CD4-positive, alpha-beta T cell treated with Interleukin-6 at 100 ng/mL for 8 hours (primary cell): ENCODE data around the gene CLASP1.
A peak's percentile ranks its signal among the peaks of the same experiment; 100 is the strongest.

Experiments
- DNase-seq: peaks from one replicate; pipeline ENCODE4 v3.0.0-alpha.2; 2020; ENCODE audit warnings: mixed read lengths, low spot score

CLASP1 gene

DNA sequence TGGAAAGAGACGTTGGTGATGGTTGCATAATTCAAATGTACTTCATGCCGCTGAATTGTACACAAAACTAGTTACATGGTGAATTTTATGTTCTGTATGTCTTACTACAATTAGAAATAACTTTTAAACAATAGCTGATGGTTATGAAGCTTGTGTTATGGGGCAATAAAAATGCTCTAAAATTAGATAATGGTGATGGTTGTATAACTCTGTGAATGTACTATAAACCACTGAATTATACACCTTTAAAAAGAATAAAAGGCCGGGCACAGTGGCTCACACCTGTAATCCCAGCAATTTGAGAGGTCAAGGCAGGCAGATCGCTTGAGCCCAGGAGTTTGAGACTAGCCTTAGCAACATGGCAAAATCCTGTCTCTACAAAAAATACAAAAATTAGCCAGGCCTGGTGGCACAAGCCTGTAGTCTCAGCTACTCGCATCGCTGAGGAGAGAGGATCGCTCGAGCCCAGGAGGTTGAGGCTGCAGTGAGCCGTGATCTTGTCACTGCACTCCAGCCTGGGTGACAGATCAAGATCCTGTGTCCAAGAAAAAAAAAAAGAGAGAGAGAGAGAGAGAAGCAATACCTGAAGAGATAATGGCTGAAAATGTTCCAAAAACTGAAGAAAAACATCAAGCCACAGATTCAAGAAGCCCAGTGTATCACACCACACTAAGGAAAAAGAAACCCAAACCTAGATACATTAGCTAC, 112.3 kb downstream of the CLASP1 start:
- no peak for DNase-seq

DNA sequence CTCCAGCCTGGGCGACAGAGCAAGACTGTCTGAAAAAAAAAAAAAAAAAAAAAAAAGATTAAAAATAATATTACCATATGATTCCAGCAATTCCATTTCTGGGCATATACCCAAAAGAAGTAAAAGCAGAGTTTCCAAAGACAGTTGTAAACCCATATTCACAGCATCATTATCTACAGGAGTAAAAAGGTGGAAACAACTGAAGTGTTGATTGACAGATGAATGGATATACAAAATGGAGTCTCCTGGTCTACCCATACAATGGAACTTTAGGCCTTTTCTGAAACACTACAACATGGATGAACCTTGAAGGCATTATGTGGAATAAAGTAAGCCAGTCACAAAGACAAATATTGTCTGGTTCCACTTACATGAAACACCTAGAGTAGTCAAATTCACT, 112.9 kb downstream of the CLASP1 start:
- DNase-seq, result no peak

DNA sequence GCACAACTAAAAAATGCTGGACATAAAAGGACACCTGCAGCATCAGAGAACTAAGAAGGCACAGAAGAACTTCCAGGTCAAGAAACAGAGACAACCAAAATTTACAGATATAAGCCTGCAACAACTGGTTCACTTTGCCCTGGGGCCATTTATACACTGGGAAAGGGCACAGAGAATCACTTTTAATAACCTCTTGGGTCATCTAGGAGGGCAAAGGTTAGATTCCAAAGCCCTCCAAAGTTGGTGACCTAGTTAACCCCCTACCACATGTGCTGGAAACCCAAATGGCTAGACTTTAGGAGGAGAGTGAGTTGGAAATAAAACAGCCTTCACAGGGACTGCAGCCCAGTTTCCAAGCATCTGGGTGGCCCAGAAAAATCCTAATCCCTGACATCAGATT, 115.3 kb downstream of the CLASP1 start:
- no peak for DNase-seq

DNA sequence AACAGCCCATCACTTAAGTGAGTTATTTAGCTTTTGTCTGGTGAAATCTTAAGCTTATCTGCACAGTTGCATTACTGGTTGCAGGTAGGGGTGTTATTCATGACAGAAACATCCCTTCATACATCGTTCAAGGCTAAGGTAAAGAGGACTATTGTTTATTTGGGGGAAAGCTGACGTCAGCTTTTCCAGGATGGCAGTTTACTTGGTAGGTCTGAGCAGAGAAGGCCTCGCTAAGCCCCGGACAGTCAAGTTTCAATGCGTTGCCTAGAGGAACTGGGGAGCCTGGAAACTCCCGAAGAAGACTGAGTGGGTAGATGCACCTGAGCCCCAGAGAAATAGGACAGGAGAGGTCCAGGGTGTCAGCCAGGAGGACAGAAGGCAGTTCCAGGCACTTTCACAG, 116.4 kb downstream of the CLASP1 start:
- no peak for DNase-seq

DNA sequence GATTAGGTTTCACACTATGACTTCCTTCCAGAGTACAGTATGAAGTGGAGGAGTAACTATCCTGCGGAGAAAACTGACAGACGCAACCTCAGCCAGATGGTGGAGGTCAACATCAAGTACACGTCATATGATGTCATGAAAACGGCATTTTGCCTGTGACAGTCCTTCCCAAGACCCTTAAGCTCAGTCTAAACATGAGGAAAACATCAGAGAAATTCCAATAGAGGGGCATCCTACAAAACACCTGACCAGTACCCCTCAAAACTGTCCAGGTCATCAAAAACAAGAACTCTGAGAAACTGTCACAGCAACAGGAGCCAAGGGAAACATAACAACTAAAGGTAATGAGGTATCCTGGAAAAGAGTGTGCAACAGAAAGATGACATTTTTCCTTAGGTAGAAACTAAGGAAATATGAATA, 116.9 kb downstream of the CLASP1 start:
- no peak for DNase-seq

DNA sequence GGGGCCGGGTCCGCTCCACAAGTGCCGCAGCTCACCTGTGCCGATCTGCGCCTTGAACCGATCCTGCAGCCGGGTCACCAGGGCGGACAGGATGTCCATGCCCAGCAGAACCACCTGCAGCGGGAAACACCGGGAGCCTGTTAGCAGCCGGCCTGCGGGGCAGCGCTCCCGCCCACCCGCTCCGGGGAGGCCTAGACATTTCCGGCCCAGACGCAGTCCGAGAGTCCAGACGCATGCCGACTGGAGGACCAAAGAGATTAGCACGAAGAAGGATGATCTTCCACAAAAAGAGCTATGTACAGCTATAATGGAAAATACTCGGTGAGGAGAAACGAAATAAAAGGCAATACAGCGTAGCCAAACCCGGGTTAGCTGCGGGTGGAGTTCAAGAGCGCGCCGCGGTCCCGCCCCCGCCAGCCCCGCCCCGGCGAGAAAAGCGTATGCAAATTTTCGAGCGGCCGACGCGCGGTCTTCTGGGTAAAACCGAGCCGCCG, 119.0 kb downstream of the CLASP1 start:
- DNase-seq, result peak; percentile 77

DNA sequence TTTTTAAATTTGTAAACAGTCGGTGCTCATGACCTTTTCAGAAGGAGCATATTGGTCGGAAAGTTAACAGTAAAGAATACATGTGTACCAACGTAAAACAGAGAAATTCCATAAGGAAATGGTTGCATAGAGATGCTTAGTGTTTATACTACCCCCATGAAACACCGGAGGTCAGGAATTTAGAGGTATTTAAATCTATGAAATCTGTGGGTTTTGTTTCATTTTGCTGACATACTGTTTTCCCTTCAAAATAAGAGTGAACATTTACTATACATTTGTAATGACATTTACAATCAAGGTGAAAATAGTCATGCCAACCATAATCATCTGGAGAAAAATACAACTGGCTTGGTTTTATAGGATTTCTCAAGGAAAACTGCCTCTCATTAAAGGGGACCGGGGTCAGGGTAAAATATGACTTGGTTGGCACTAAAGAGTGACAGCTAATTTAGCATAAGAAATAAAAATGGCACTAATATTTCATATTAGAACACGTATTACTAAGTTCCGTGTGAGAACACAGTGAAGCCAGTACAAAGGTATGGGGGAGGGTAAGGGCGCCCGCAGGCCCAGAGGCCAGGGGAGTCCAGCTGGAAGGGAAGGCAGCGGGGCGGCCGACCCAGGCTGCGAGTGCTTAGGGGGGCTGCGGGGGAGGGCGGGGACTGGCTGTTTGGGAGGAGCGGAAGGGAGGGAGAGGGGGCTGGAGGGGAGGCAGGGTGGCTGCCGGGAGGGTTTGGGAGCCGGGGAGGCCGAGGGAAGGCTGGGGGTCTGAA, 119.6 kb downstream of the CLASP1 start:
- DNase-seq, result no peak

DNA sequence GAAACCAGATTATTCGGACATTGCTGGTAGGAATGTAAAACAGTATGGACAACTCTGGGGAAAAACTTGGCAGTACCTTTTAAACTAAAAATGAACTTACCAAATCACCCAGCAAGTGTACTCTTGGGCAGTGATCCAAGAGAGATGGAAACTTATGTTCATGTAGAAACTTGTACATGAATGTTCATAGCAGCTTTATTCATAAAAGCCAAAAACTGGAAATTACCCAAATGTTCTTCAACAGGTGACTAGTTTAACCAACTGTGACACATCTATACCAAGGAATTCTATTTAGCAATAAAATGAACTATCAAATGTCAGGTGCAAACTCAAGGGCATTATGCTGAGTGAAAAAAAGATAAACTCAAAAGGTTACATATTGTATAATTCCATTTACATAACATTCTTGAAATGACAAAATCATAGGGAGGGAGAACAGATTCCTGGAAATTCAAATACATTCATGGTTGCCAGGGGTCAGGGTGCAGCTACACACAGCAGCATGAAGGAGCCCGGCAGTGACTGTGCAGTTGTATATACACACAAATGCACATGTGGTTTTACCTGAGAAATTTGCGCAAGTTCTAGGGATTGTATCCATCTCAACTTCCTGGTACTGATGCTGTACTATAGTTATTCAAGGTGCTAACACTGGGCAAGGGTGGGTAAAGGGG, 122.1 kb downstream of the CLASP1 start:
- DNase-seq, result no peak

DNA sequence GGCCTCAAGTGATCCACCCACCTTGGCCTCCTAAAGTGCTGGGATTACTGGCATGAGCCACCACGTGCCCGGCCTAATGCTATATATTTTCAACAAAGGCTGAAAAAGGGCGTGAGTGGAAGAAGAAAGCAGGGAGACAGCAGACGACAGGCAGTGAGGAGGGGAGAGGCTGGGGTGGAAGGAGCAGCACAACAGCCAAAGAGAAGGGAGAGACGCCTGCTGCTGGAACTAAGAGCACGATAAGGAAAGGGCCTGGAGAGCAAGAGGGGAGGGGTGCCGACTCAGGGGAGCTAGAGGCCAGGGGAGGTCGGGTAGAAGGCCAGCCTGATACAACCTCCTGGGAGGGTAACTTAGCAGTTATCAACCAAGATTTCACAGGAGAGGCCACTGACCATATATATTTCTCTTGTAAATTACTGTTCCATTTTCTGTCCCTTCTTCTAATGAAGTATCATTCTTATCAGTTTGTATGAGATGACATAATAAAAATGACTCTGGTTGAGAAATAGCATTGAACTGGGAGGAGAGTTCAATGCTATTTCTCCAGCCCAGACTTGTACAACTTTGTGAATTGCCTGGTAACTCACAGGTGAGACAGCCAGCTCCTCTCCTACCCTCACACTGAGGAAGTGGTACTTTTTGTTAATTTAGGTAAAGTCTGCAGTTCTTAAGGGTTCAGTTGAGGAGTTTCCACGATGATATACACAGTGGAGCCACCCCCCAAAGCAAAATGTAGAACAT, 124.4 kb downstream of the CLASP1 start:
- no peak for DNase-seq

DNA sequence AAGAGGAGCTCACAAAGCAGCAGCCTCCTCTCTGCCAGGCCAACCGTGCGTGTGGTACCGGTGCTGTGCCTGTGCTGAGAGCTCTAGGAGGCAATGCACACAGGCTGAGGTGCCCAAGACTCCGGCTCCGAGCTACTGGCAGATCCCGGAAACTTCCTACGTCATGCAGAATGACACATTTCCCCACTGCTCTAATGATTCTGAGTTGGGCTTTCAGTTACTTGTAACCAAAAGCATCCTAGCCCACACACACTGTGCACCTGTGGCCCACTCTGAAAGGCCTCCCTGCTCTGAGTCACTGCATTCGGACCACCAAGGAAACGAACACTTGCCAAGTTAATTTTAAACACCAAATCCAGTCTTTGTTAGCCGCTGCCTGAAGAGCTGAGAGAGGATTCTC, 127.9 kb downstream of the CLASP1 start:
- no peak for DNase-seq

DNA sequence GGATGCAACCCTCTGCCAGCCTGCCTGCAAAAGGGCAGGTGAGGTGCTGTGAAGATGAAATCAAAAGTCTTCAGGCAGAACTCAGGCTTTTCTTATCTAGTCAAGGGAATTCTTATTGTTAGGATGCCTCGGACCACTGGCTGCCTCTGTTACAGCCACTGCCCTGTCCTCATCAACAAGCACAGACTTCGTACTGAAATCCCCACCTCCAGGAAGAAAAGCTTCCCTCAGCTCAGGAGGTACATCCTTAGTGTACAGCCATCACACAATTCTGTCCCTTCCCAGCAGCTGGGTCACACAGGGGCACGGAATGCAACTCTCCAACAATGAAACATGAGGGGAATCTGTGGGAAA, 128.6 kb downstream of the CLASP1 start:
- no peak for DNase-seq

DNA sequence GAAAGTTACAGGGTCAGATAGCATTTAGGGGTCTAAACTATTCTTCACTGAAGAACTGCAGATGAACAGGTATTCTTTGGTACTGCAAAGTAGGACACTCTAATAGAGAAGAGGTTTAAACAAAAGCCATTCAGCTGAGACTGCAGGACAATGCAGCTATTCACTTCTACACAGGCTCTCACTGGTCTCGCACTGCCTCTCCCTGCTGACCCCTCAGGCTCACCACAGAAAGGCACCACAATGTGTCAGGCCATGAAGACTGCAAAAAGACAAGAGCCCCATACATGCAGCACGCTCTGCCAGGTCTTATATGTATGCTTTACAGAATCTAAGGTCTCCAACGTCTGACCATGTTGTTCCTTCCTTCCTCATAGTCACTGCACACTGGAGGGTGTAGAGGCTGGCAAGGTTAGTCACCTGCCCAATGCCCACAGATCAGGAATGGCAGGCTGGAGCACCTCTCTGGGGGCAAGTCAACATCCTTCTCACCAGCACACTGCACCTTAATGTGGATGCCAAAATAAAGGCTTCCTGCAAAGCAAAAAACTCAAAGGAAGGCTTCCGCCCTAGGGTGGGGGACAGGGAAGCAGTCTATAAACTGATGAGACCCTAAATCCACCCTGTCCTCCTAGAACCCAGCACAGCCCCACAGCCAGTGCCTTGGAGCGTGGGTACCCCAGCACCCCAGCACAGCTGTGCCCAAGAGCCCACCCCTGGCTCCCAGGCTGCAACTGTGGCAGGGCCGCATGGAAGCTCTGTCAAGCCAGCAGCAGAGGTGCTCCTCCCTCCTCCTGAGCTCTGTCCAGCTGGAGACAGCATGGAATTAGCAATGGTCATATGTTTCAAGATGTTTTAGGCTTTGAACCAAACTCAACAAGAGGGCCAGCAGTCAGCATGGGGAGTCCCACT, 129.3 kb downstream of the CLASP1 start:
- no peak for DNase-seq

DNA sequence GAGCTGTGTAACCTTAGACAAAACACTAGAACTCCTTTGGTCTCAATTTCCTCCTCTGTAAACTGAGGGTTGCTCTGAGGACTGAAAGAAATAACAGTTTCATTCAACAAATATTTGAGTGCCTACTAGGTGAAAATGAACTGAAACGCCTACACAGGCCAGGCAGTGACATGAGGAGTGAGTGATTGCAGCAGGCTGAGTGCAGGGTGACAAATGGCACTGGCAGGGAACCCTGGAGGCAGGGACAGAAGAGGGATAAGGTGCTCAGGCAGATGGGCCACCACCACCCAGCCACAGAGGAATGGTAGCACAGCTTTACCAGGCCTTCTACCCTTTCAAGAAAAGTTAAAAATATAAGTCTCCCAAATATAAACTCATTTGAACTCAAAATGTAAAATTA, 130.1 kb downstream of the CLASP1 start:
- DNase-seq, result no peak

DNA sequence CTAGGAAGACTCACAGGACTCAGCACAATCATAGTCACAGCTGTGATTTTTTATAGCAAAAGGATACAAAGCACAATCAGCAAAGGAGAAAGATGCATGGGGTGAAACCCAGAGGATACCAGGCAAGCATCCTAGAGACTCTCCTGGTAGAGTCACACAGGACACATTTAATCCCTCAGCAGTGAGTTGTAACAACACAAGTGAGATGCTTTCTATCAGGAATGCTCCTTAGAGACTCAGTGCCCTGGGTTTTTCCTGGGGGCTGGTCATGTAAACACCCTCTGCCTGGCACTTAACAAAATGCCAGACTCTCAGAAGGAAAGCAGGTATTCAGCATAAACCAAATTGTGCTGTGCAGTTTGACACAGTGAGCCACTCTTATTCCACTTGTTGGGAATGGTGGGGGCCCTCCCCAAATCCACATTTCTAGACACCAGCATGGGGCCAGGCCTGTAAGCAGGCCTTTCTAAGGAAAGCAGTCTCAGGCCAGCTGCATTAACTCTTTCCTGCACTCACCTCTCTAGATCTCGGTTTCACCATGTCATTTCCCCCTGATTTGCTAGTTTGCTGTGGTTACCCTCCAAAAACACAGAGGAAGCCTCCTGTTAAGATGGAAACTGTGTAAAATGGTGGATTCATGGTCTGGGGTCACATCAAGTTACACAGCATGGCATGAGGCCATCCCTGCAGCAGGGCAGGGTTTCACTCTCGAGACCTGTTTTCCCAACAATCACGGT, 135.5 kb downstream of the CLASP1 start:
- no peak for DNase-seq

DNA sequence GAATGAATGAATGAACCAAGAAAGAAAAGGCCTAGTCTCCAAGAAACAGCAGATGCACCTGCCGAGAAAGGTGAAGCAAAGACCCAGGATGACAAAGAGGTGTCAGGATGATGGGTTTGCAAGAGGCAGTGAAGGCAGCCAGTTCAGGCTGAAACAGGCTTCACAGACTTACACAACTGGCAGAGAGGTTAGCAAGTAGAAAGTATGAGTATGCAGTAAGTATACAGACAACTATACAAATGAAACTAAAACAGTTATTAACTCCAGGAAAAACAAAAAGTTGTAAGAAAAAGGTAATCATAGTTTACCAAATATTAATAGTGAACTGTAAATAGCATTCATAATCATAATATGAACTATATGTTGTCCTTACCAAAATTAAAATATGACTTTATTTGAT, 138.4 kb downstream of the CLASP1 start:
- DNase-seq, result no peak

DNA sequence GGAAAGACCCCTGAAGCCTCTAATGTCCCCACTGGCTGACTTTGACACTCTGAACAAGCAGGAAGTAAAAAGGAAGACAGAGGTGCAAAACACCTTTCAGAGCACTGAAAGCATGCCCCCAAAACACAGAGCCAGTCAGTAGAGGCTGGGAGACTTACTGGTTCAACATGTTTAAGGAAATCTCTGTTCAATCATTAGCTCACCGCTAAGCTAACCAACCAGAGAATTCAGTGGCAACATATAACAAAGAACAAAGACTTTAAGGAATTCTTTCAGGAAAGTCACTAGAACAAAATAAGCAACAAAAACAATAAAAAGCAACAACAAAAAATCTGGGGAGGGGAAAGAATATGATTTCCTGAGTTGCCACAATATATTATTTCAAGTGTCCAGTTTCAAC, 142.6 kb downstream of the CLASP1 start:
- no peak for DNase-seq

DNA sequence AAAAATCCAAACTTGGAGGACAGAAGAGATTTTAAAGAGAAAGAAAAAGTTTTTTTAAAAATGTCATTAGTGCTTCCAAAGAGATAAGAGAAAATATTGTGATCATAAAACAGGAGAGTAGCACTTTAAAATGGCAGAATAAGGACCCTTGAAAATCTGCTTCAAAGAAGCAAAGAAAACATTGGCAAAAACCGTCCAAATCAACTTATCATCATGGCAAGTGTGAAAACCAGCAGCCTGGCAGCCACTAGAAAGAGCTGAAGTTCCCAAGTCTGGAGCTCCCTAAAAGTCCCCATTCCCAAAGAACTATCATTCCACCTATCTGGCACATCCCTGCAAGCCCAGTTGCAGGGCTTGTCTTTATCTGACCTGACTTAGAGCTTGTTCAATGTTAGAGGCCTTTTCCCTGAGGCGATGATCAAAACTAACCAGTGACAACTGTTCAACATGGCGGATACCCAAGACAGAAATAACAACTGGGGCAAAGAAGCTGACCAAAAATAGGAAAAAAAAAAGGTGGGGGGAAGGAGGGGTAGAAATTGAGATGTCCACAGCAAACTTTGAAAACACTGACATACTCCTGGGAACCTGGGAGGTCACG, 143.2 kb downstream of the CLASP1 start:
- DNase-seq, result no peak

DNA sequence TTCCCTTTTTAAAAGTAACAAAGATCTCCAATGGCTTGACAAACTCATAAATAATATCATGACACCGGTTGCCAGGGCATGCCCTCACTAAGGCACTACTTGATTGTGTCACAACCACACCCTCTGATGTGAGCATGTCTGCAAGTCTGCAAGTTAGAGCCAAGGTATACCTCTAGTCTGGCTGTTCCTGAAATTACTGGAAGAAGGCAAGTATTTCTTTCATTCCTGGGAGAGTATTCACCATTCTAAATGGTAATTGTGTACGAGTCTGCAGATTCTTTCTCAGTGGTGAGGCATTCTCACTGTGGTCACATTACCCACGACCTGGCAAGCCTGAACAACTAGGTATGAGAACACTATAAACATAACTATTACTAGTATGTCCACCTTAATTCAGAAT, 144.3 kb downstream of the CLASP1 start:
- no peak for DNase-seq

DNA sequence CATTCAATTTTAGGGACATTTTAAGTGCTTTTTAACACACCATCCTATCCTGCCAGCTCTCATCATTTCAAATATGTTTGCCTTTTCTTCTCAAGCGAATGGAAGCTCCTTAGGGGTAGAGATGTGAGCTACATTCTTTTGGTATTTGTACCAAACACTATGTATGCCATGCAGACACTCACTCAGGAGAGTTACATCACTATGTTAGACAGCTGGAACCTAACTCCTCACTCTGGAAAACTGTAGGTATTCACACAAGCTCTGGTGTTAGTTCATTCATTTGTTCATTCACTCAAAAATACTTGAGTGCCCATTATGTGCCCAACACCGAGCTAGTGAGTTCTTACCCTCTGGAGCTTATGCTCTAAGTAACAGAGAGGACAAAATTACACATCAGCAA, 144.9 kb downstream of the CLASP1 start:
- no peak for DNase-seq

DNA sequence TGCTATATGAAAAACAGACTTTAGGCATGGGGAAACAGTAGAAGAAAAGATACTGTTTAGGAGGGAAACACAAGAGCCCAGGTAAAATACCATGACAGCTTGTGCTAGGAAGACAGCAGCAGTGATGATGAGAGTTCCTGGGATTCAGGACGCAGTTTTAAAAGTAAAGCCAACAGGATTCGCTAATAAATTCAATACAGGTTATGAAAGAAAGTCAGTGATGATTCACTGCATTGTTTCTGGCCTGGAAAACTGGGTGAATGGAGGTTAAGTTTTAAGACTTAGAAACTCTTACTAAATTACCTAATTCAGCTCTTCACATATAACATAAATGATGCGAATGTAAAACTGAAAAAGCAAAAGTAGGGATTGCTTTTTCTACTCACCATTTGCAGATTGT, 146.5 kb downstream of the CLASP1 start:
- no peak for DNase-seq
